Epithelial cell of proximal tubule (primary cell): ENCODE results near the gene TSPAN10. TPM values are rescaled to one million over a fixed set of nuclear protein-coding genes. Genes with fewer than 3 reads are reported as not detected.

Experiments used
- DNase-seq: peaks from one replicate; pipeline ENCODE4 v3.0.0-alpha.2; 2011; ENCODE audit warnings: low read depth
- H3K4me3 ChIP-seq: 2 replicates; pipeline ENCODE4 v1.5.1; 2011; ENCODE audit warnings: low read depth, mild to moderate bottlenecking, low read length
- CTCF ChIP-seq: conservative IDR thresholded peaks from 2 replicates; pipeline ENCODE4 v1.5.1; 2012; ENCODE audit warnings: low read depth, mild to moderate bottlenecking, low read length
- total RNA-seq: library from RNA; depleted of rRNA; stranded (reverse); fragments of >200 nt; gene quantifications from 2 replicates; pipeline ENCODE4 v1.2.3, GENCODE V29; 2015

The TSPAN10 gene
- total RNA-seq, 1 donor from 2014 or later, result 0.29 TPM

- H3K4me3 ChIP-seq, result no peak overlapping the region
- DNase-seq, result no peak
- no peak for TF ChIP-seq CTCF
Observed at GRCh38 chr17:81644976-81645952, 8.3 kb downstream of the TSPAN10 start.

- TF ChIP-seq CTCF, result no peak
- no peak overlapping the region for H3K4me3 ChIP-seq
- DNase-seq, result no peak
Observed at GRCh38 chr17:81646869-81647600, 10.0 kb downstream of the TSPAN10 start.

- no peak for TF ChIP-seq CTCF
- DNase-seq, result no peak
- H3K4me3 ChIP-seq, result no peak overlapping the region
Observed at GRCh38 chr17:81647640-81648012, 10.6 kb downstream of the TSPAN10 start.

- no peak for DNase-seq
- H3K4me3 ChIP-seq, result no peak overlapping the region
- no peak for TF ChIP-seq CTCF
Observed at GRCh38 chr17:81648013-81648706, 11.2 kb downstream of the TSPAN10 start.

GRCh38 chr17:81648707-81649085, 11.7 kb downstream of the TSPAN10 start:
- TF ChIP-seq CTCF, result no peak
- no peak for DNase-seq
- no peak overlapping the region for H3K4me3 ChIP-seq

- no peak overlapping the region for H3K4me3 ChIP-seq
- TF ChIP-seq CTCF, result no peak
- no peak for DNase-seq
Observed at GRCh38 chr17:81650951-81651350, 14.0 kb downstream of the TSPAN10 start.
